Loucy (cell line): ENCODE results near the gene NOCT.

Source experiments
- H2AFZ ChIP-seq: fragments of 200-600 bp; sonication (generic); 2 replicates; pipeline ENCODE4 v1.6.0; 2016; ENCODE audit warnings: antibody characterized with exemption, mild to moderate bottlenecking, low read length, moderate library complexity
- H3F3A ChIP-seq: fragments of 200-600 bp; 2 replicates; pipeline ENCODE4 v1.6.0; 2016; ENCODE audit warnings: antibody characterized with exemption, low read depth, mild to moderate bottlenecking
- H3K27me3 ChIP-seq: fragments of 200-600 bp; sonication (generic); 2 replicates; pipeline ENCODE4 v1.6.1; 2014; ENCODE audit warnings: low read length, mild to moderate bottlenecking; ENCODE audit not compliant: insufficient read depth, poor library complexity, severe bottlenecking
- H3K36me3 ChIP-seq: fragments of 200-600 bp; sonication (generic); 2 replicates; pipeline ENCODE4 v1.6.1; 2016; ENCODE audit warnings: low read length; ENCODE audit not compliant: insufficient read depth
- H3K4me1 ChIP-seq: fragments of 200-600 bp; sonication (generic); 2 replicates; pipeline ENCODE4 v1.5.1; 2014; ENCODE audit warnings: low read length, mild to moderate bottlenecking; ENCODE audit not compliant: insufficient read depth, poor library complexity, severe bottlenecking
- H3K4me2 ChIP-seq: fragments of 200-600 bp; sonication (generic); 2 replicates; pipeline ENCODE4 v1.6.0; 2014; ENCODE audit warnings: antibody characterized with exemption, low read length, low read depth, mild to moderate bottlenecking; ENCODE audit not compliant: poor library complexity, severe bottlenecking
- H3K4me3 ChIP-seq: fragments of 200-600 bp; sonication (generic); 2 replicates; pipeline ENCODE4 v1.5.1; 2014; ENCODE audit warnings: low read length, mild to moderate bottlenecking, mixed read lengths; ENCODE audit not compliant: poor library complexity, severe bottlenecking
- H3K79me2 ChIP-seq: fragments of 200-600 bp; sonication (generic); 2 replicates; pipeline ENCODE4 v1.6.1; 2014; ENCODE audit warnings: low read length; ENCODE audit not compliant: insufficient read depth
- H3K9ac ChIP-seq: fragments of 200-600 bp; sonication (generic); 2 replicates; pipeline ENCODE4 v1.6.0; 2014; ENCODE audit warnings: mild to moderate bottlenecking, low read depth, low read length, moderate library complexity; ENCODE audit not compliant: poor library complexity, severe bottlenecking
- H3K9me2 ChIP-seq: fragments of 200-600 bp; sonication (generic); replicated peaks from 2 replicates; pipeline ENCODE4 v1.6.1; 2016; ENCODE audit warnings: low read depth, low read length, mixed read lengths
- H3K9me3 ChIP-seq: fragments of 200-600 bp; sonication (generic); 2 replicates; pipeline ENCODE4 v1.6.1; 2014; ENCODE audit warnings: mild to moderate bottlenecking, antibody characterized with exemption, low read length, low read depth; ENCODE audit not compliant: insufficient read depth
- H4K20me1 ChIP-seq: fragments of 200-600 bp; sonication (generic); 2 replicates; pipeline ENCODE4 v1.6.0; 2014; ENCODE audit warnings: antibody characterized with exemption, low read length, mild to moderate bottlenecking; ENCODE audit not compliant: insufficient read depth, poor library complexity, severe bottlenecking
- CTCF ChIP-seq: fragments of 200-600 bp; sonication (generic); conservative IDR thresholded peaks from 2 replicates; pipeline ENCODE4 v1.5.1; 2014; ENCODE audit warnings: mild to moderate bottlenecking, antibody characterized with exemption, low read length
- EZH2phosphoT487 ChIP-seq: fragments of 200-600 bp; IDR thresholded peaks from 2 replicates; pipeline ENCODE4 v1.6.1; 2018; ENCODE audit warnings: antibody characterized with exemption, mild to moderate bottlenecking, moderate library complexity, borderline replicate concordance

NOCT gene

DNA sequence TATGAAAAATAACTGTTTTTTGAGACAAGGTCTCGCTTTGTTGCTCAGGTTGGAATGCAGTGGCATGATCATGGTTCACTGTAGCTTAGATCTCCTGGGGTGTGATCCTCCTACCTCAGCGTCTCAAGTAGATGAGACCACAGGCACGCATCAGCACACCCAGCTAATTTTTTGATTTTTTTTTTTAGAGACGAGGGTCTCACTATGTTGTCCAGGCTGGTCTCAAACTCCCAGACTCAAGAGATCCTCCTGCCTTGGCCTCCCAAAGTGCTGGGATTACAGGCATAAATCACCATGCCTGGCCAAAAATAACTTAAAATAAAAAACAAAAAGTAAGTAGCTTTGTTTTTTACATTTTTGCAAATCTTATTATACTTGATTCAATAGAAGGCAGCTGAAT is 63.3 kb downstream of the NOCT start:
- Histone ChIP-seq H3K36me3 (peaks cover 3% of the 10 kb centered on the region; the same call in 1 of the 2 replicates), H3F3A (peaks cover 7% of the 10 kb centered on the region; the same call in 1 of the 2 replicates), H3K79me2 (peaks cover 96% of the 10 kb centered on the region), H3K9ac (no peak overlapping the region), H3K4me3 (peak overlapping the region; percentile 49), H3K27me3 (no peaks in the 10 kb centered on the region), H4K20me1 (peaks cover 87% of the 10 kb centered on the region), H3K4me2 (peak overlapping the region; percentile 57), H2AFZ (no peak overlapping the region), H3K9me2 (no peaks in the 10 kb centered on the region), H3K9me3 (no peaks in the 10 kb centered on the region), H3K4me1 (peaks cover 60% of the 10 kb centered on the region)
- TF ChIP-seq CTCF, result no peak
- TF ChIP-seq EZH2phosphoT487, result no peak

GRCh38 chr4:139082750-139083606 is 67.4 kb downstream of the NOCT start:
- Histone ChIP-seq H4K20me1 (peaks cover 47% of the 10 kb centered on the region), H3F3A (peaks cover 9% of the 10 kb centered on the region), H3K4me2 (peak overlapping the region; percentile 90), H2AFZ (peak overlapping the region; percentile 92), H3K9me3 (no peaks in the 10 kb centered on the region), H3K36me3 (no peaks in the 10 kb centered on the region), H3K9ac (peak overlapping the region; percentile 99), H3K4me3 (peak overlapping the region; percentile 99), H3K9me2 (no peaks in the 10 kb centered on the region), H3K4me1 (peaks cover 49% of the 10 kb centered on the region), H3K79me2 (peaks cover 56% of the 10 kb centered on the region), H3K27me3 (no peaks in the 10 kb centered on the region)
- TF ChIP-seq EZH2phosphoT487 (no peak), CTCF (no peak)

DNA sequence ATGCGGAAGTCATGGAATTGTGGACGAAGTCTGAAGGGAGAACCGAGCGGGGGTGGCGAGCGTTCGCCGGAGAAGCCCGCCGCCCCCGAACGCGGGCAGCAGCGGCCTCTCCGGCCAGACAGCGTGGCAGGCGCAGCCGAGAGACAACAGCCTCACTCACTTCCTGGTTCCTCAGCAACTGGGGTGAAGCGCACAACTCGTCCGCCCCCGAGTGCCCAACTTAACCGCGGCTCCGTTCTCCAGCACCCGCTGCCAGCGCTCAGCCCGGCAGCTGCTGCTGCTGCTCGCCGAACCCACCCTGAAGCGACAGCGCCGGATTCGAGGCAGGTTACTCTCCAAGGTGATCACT is 68.0 kb downstream of the NOCT start:
- no peak; the same call in 1 of the 2 replicates for TF ChIP-seq CTCF
- TF ChIP-seq EZH2phosphoT487, result no peak
- Histone ChIP-seq H3K9me2 (no peaks in the 10 kb centered on the region), H3K36me3 (no peaks in the 10 kb centered on the region), H3K9ac (peak overlapping the region; percentile 99), H3K27me3 (no peaks in the 10 kb centered on the region), H3K4me2 (peak overlapping the region; percentile 71), H3F3A (peaks cover 9% of the 10 kb centered on the region), H3K9me3 (no peaks in the 10 kb centered on the region), H3K4me1 (peaks cover 43% of the 10 kb centered on the region), H4K20me1 (peaks cover 41% of the 10 kb centered on the region), H3K4me3 (peak overlapping the region; percentile 99), H3K79me2 (peaks cover 50% of the 10 kb centered on the region), H2AFZ (peak overlapping the region; percentile 92)
